IMR-90 (cell line): ENCODE data around the gene OR51B4. TPM values are rescaled to one million over a fixed set of nuclear protein-coding genes. Genes with fewer than 3 reads are reported as not detected.

Source experiments
- ATAC-seq: fragments of 200-7000 bp; cut with Tn5 transposase; 2 replicates; pipeline ENCODE4 v1.9.1; 2020; ENCODE audit warnings: low read depth, mild to moderate bottlenecking, moderate library complexity
- BruUV-seq: library from RNA; stranded (reverse); fragments of 400-500 nt; replicated peaks from 2 replicates; lab custom pipeline; 2021; lab: Mats Ljungman, UMichigan
- CTCF ChIA-PET: fragments of 300-600 bp; formaldehyde crosslinking; extraction: SDS; loops from one replicate; lab custom pipeline; 2021; ENCODE audit warnings: antibody characterized with exemption; lab: Yijun Ruan, JAX
- POLR2A ChIA-PET: fragments of 300-600 bp; sonication (Branson Sonifier 250); formaldehyde crosslinking; loops from one replicate; lab custom pipeline; 2022; ENCODE audit warnings: antibody characterized with exemption; ENCODE audit not compliant: unreplicated experiment; lab: Charles Lee
- DNase-seq: peaks from one replicate; pipeline ENCODE4 v3.0.0; 2013
- H2AFZ ChIP-seq: replicated peaks from 2 replicates; pipeline ENCODE3; 2013; ENCODE audit warnings: low read length, mild to moderate bottlenecking; ENCODE audit not compliant: poor library complexity
- H2AK5ac ChIP-seq: 2 replicates; pipeline ENCODE4 v1.6.1; 2013; ENCODE audit warnings: low read depth, low read length, inconsistent platforms
- H2AK9ac ChIP-seq: replicated peaks from 2 replicates; pipeline ENCODE3; 2013; ENCODE audit warnings: mild to moderate bottlenecking, low read depth, low read length, moderate library complexity; ENCODE audit not compliant: poor library complexity
- H2BK120ac ChIP-seq: 2 replicates; pipeline ENCODE4 v1.6.1; 2013; ENCODE audit warnings: low read depth, low read length, inconsistent platforms
- H2BK15ac ChIP-seq: 3 replicates; pipeline ENCODE4 v1.6.1; 2013; ENCODE audit warnings: low read depth, low read length, inconsistent platforms
- H2BK20ac ChIP-seq: 2 replicates; pipeline ENCODE4 v1.6.1; 2013; ENCODE audit warnings: low read depth, mild to moderate bottlenecking, inconsistent platforms, low read length, moderate library complexity
- H2BK5ac ChIP-seq: 2 replicates; pipeline ENCODE4 v1.6.1; 2013; ENCODE audit warnings: mild to moderate bottlenecking, low read depth, low read length, inconsistent platforms; ENCODE audit not compliant: poor library complexity, severe bottlenecking
- H3K14ac ChIP-seq: replicated peaks from 2 replicates; pipeline ENCODE4 v1.6.1; 2013; ENCODE audit warnings: low read depth, low read length, inconsistent platforms
- H3K18ac ChIP-seq: 2 replicates; pipeline ENCODE4 v1.6.1; 2013; ENCODE audit warnings: low read depth, low read length, control low read depth
- H3K23ac ChIP-seq: 2 replicates; pipeline ENCODE4 v1.6.1; 2013; ENCODE audit warnings: low read depth, low read length, inconsistent platforms
- H3K27ac ChIP-seq: 2 replicates; pipeline ENCODE4 v1.5.1; 2013; ENCODE audit warnings: mild to moderate bottlenecking, control low read depth, low read length; ENCODE audit not compliant: insufficient read depth
- H3K27me3 ChIP-seq: 2 replicates; pipeline ENCODE4 v1.6.1; 2013; ENCODE audit warnings: low read length; ENCODE audit not compliant: control insufficient read depth, insufficient read depth
- H3K36me3 ChIP-seq: 2 replicates; pipeline ENCODE4 v1.6.1; 2013; ENCODE audit warnings: low read length, mixed read lengths; ENCODE audit not compliant: control insufficient read depth, insufficient read depth
- H3K4ac ChIP-seq: 2 replicates; pipeline ENCODE4 v1.6.1; 2013; ENCODE audit warnings: low read depth, low read length, inconsistent platforms
- H3K4me1 ChIP-seq: 2 replicates; pipeline ENCODE4 v1.6.1; 2013; ENCODE audit warnings: low read length, mixed read lengths; ENCODE audit not compliant: control insufficient read depth, insufficient read depth
- H3K4me2 ChIP-seq: 2 replicates; pipeline ENCODE4 v1.6.1; 2013; ENCODE audit warnings: low read depth, mild to moderate bottlenecking, control low read depth, low read length, moderate library complexity
- H3K4me3 ChIP-seq: 2 replicates; pipeline ENCODE4 v1.5.1; 2013; ENCODE audit warnings: low read depth, mild to moderate bottlenecking, control low read depth, low read length, moderate library complexity; ENCODE audit not compliant: insufficient read depth
- H3K56ac ChIP-seq: 2 replicates; pipeline ENCODE4 v1.6.1; 2013; ENCODE audit warnings: low read length, inconsistent platforms; ENCODE audit not compliant: insufficient read depth; ENCODE audit errors: extremely low read depth
- H3K79me1 ChIP-seq, 2 experiments: 2 replicates each; pipeline ENCODE4 v1.6.1; 2013; ENCODE audit warnings: low read length in 2 of 2, inconsistent platforms in 1 of 2, low read depth in 1 of 2
- H3K9ac ChIP-seq: 2 replicates; pipeline ENCODE4 v1.6.1; 2013; ENCODE audit warnings: low read depth, low read length, control low read depth
- H3K9me1 ChIP-seq: 2 replicates; pipeline ENCODE4 v1.6.1; 2013; ENCODE audit warnings: low read length, inconsistent platforms; ENCODE audit not compliant: insufficient read depth
- H3K9me3 ChIP-seq: 2 replicates; pipeline ENCODE4 v1.6.1; 2013; ENCODE audit warnings: low read length; ENCODE audit not compliant: control insufficient read depth, insufficient read depth
- H4K20me1 ChIP-seq: 2 replicates; pipeline ENCODE4 v1.6.1; 2013; ENCODE audit warnings: low read length, inconsistent platforms; ENCODE audit not compliant: insufficient read depth
- H4K5ac ChIP-seq: 2 replicates; pipeline ENCODE4 v1.6.1; 2013; ENCODE audit warnings: mild to moderate bottlenecking, low read depth, low read length, control low read depth
- H4K8ac ChIP-seq, 2 experiments: 2 replicates each; pipeline ENCODE4 v1.6.1; 2013; ENCODE audit warnings: low read depth in 2 of 2, low read length in 2 of 2, control low read depth in 1 of 2, inconsistent platforms in 1 of 2
- H4K91ac ChIP-seq: 2 replicates; pipeline ENCODE4 v1.6.1; 2013; ENCODE audit warnings: low read depth, low read length, inconsistent platforms; ENCODE audit not compliant: insufficient read depth
- BHLHE40 ChIP-seq: fragments of 150-350 bp; IDR thresholded peaks from 2 replicates; pipeline ENCODE4 v1.6.1; 2016; ENCODE audit warnings: mild to moderate bottlenecking, low read depth, low read length
- CEBPB ChIP-seq: IDR thresholded peaks from 2 replicates; pipeline ENCODE4 v1.6.1; 2012; ENCODE audit warnings: low read depth, low read length, improper control_type of control experiment
- CTCF ChIP-seq: conservative IDR thresholded peaks from 2 replicates; pipeline ENCODE4 v1.5.1; 2012; ENCODE audit warnings: mild to moderate bottlenecking, low read depth, low read length, improper control_type of control experiment
- NFE2L2 ChIP-seq: fragments of 150-350 bp; IDR thresholded peaks from 2 replicates; pipeline ENCODE4 v1.6.1; 2016; ENCODE audit warnings: low read depth, mild to moderate bottlenecking, low read length
- POLR2A ChIP-seq: IDR thresholded peaks from 2 replicates; pipeline ENCODE4 v1.6.1; 2012; ENCODE audit warnings: mild to moderate bottlenecking, low read depth, low read length
- SMC3 ChIP-seq: fragments of 150-350 bp; IDR thresholded peaks from 2 replicates; pipeline ENCODE4 v1.6.1; 2016; ENCODE audit warnings: low read depth, mild to moderate bottlenecking, antibody characterized with exemption, low read length, moderate library complexity
- WGBS, 2 experiments: methylation state at CpG; one replicate each; pipeline versions ENCODE4 v1.1.5 to v1.1.7; 2013; ENCODE audit warnings: missing lambda C conversion rate in 2 of 2; ENCODE audit not compliant: insufficient read length in 1 of 2; ENCODE audit errors: extremely low coverage in 2 of 2; 5-methylcytosine and 5-hydroxymethylcytosine counted together
- dilution Hi-C: fragments of 300-500 bp; cut with HindIII; formaldehyde crosslinking; loops from one replicate; pipeline ENCODE4 v1.14.3; 2018; ENCODE audit warnings: low sequenced_read_pairs; ENCODE audit not compliant: unreplicated experiment
- in situ Hi-C: fragments of 300-500 bp; cut with MboI; formaldehyde crosslinking; loops from 3 replicates; pipeline ENCODE4 v1.14.3; 2019; ENCODE audit warnings: low sequenced_read_pairs, inconsistent platforms, mixed read lengths
- intact Hi-C: fragments of 100-400 bp; cut with micrococcal nuclease; formaldehyde crosslinking; loops from 2 replicates; pipeline ENCODE4 v1.10.0; 2022
- polyA plus RNA-seq, 3 experiments: library from polyadenylated mRNA; depleted of rRNA; stranded (reverse); fragments of >200 nt; gene quantifications; 2 replicates each; pipeline ENCODE4 v1.2.3, GENCODE V29; 2012; ENCODE audit warnings: low replicate concordance in 1 of 3
- total RNA-seq: library from RNA; depleted of rRNA; stranded (reverse); fragments of >200 nt; gene quantifications from 2 replicates; pipeline ENCODE4 v1.2.3, GENCODE V29; 2012

Gene OR51B4
- total and polyA plus RNA-seq, 2 of the 4 experiments (the other 2 are of a cell fraction) = not detected

GRCh38 chr11:5252919-5253265, 48.9 kb downstream of the OR51B4 start:
- no peaks in the 10 kb centered on the region for H3K36me3 ChIP-seq
- H4K8ac ChIP-seq = no peak overlapping the region
- no peak overlapping the region for H3K4me2 ChIP-seq
- H2AK9ac ChIP-seq = no peak overlapping the region
- no peak for ATAC-seq
- H3K56ac ChIP-seq = no peak overlapping the region
- TF ChIP-seq POLR2A (no peak), SMC3 (no peak), CTCF (no peak), NFE2L2 (no peak), CEBPB (no peak), BHLHE40 (no peak)
- H3K9me1 ChIP-seq = no peaks in the 10 kb centered on the region
- H3K18ac ChIP-seq = no peak overlapping the region
- H3K4me3 ChIP-seq = no peak overlapping the region
- H3K79me1 ChIP-seq = no peaks in the 10 kb centered on the region
- no peak overlapping the region for H2BK120ac ChIP-seq
- in situ Hi-C loops (no loop called here), dilution Hi-C loops (no loop called here), intact Hi-C loops (no loop called here)
- POLR2A ChIA-PET = no interaction called here
- no peak overlapping the region for H3K27ac ChIP-seq
- no peak overlapping the region for H2BK20ac ChIP-seq
- H2BK15ac ChIP-seq = no peak overlapping the region
- no peak overlapping the region for H3K9ac ChIP-seq
- no peaks in the 10 kb centered on the region for H4K20me1 ChIP-seq
- no peak overlapping the region for H2BK5ac ChIP-seq
- no peak overlapping the region for H4K91ac ChIP-seq
- no peak overlapping the region for H2AFZ ChIP-seq
- BruUV-seq = no TSS peak
- H2AK5ac ChIP-seq = no peak overlapping the region
- no peaks in the 10 kb centered on the region for H3K9me3 ChIP-seq
- CTCF ChIA-PET = no interaction called here
- H3K14ac ChIP-seq = no peak overlapping the region
- WGBS, 2 experiments = no CpG with 5 or more reads among the region's 1 CpG
- H3K4me1 ChIP-seq = no peaks in the 10 kb centered on the region
- H3K4ac ChIP-seq = no peak overlapping the region
- H4K5ac ChIP-seq = no peak overlapping the region
- no peak overlapping the region for H3K23ac ChIP-seq
- no peaks in the 10 kb centered on the region for H3K27me3 ChIP-seq
- DNase-seq = no peak
